Endothelial cell (in vitro differentiated cells): ENCODE results near the gene PTPRN2. TPM values are rescaled to one million over a fixed set of nuclear protein-coding genes. Genes with fewer than 3 reads are reported as not detected.

Experiments
- DNase-seq: peaks from one replicate; pipeline ENCODE4 v3.0.0; 2021; ENCODE audit warnings: low spot score
- H3K27ac Mint-ChIP-seq: one replicate; pipeline ENCODE4 v1.8.0; 2021; ENCODE audit warnings: mixed read lengths, inconsistent platforms; ENCODE audit not compliant: unreplicated experiment
- H3K27me3 Mint-ChIP-seq: one replicate; pipeline ENCODE4 v1.8.0; 2021; ENCODE audit warnings: mild to moderate bottlenecking, moderate library complexity, mixed read lengths, inconsistent platforms; ENCODE audit not compliant: unreplicated experiment
- H3K36me3 Mint-ChIP-seq: one replicate; pipeline ENCODE4 v1.8.0; 2021; ENCODE audit warnings: mild to moderate bottlenecking, low read depth, mixed read lengths, inconsistent platforms; ENCODE audit not compliant: unreplicated experiment
- H3K4me1 Mint-ChIP-seq: one replicate; pipeline ENCODE4 v1.8.0; 2021; ENCODE audit warnings: mild to moderate bottlenecking, mixed read lengths, inconsistent platforms; ENCODE audit not compliant: unreplicated experiment
- H3K4me3 Mint-ChIP-seq: one replicate; pipeline ENCODE4 v1.8.0; 2021; ENCODE audit warnings: mild to moderate bottlenecking, mixed read lengths, inconsistent platforms; ENCODE audit not compliant: unreplicated experiment
- H3K9me3 Mint-ChIP-seq: one replicate; pipeline ENCODE4 v1.8.0; 2021; ENCODE audit warnings: mixed read lengths, inconsistent platforms; ENCODE audit not compliant: unreplicated experiment
- CTCF ChIP-seq: fragments of 200-600 bp; sonication (generic); IDR thresholded peaks from one replicate; pipeline ENCODE4 v1.5.0; 2021; ENCODE audit warnings: antibody characterized with exemption; ENCODE audit not compliant: unreplicated experiment
- total RNA-seq: library from RNA; stranded (reverse); fragmentation: NEBNext Ultra II Directional; extraction: Animal tissue kit (Norgen Biotek cat#: 25700); gene quantifications from one replicate; pipeline ENCODE4 v1.2.1, GENCODE V29; 2021; ENCODE audit not compliant: unreplicated experiment

Gene PTPRN2
- total RNA-seq, 1 donor from 2014 or later, result 0.18 TPM

DNA sequence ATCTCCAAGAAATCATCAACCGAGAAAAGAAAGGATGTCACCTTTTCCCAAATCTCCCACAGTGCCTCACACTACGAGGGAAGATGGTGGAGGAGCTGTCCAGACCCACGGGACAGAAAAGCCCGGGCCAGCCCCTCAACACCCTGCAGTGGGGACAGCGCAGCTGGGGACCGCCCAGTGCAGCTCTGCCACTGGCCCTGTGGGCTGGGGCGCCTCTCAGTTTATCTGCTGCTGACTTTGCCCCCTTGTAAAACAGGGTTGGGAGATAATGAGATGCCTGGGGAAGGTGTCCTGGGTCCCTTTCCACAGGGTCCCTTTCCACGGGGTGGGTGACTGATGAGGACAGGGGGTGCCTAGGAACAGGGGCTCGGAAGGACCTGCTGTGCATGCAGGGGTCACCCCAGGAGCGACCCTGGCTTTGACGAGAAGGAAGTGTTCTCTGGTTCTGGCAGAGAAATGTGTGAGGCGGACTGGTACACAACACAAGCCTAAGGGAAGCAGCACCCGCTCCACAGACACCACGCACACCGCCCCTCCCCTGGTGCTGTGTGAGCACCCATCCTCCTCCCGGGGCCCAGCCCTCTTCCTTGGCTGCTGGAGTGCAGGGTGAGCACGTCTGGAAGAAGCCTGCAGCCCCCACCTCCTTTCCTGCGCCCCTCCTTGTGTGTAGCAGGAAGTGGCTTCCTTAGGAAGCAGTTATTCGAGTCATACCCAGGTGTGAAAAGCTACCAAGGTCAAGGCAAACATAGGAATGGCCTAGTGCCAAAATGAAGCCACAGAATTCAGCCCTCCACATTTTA is 911.0 kb downstream of the PTPRN2 start:
- H3K27ac Mint-ChIP-seq, result no peak overlapping the region
- no peak for TF ChIP-seq CTCF
- DNase-seq, result no peak
- H3K27me3 Mint-ChIP-seq, result peaks cover 19% of the 10 kb centered on the region
- peak overlapping the region; percentile 56 for H3K4me3 Mint-ChIP-seq
- H3K4me1 Mint-ChIP-seq, result no peaks in the 10 kb centered on the region
- H3K36me3 Mint-ChIP-seq, result peaks cover 6% of the 10 kb centered on the region
- H3K9me3 Mint-ChIP-seq, result peaks cover 49% of the 10 kb centered on the region

DNA sequence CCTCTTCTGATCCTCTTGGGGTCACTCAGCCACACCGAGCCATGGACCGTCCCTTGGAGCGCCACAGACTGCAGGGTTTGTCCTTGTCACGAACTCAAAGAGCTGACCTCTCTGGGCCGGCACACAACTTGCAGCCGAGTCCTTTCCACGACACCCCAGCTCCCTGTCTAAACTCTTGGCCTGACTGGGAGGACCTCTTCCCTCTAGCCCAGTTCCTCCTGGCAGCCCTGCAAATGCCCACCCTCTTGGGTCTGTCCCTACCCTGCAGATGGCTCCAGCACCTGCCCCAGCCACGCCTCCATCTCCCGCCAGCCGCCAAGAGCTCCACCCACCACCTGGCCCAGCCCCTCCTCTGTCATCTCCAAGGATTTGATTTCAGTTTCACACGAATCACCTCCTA is 911.6 kb downstream of the PTPRN2 start:
- H3K36me3 Mint-ChIP-seq, result peaks cover 6% of the 10 kb centered on the region
- peaks cover 46% of the 10 kb centered on the region for H3K9me3 Mint-ChIP-seq
- H3K4me3 Mint-ChIP-seq, result peak overlapping the region; percentile 56
- peaks cover 19% of the 10 kb centered on the region for H3K27me3 Mint-ChIP-seq
- no peak for DNase-seq
- H3K4me1 Mint-ChIP-seq, result no peaks in the 10 kb centered on the region
- no peak for TF ChIP-seq CTCF
- H3K27ac Mint-ChIP-seq, result no peak overlapping the region

DNA sequence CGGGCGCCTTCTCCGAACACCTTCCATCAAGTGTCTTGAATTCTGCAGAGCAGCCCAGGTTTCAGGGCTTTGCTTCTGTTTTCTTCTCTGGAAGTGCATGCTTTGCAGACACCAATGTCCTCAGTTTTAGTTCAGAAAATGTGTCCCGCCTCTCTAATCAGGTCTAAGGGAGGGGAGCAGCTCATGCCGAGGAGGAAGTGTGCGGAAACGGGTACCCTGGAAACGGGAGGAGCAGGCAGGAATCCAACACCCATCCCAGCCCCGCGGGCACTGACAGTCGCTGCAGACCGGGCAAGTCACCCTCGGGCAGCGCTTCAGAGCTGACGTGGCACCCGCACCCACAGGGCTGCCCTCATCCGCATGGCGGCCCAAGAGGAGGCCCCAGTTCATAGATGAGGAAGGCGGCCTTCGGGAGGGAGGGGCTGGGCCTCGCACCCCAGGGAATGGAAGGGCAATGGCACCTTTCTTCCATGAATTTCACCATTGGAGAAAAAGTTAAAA is 912.1 kb downstream of the PTPRN2 start:
- Mint-ChIP-seq H3K4me1 (no peaks in the 10 kb centered on the region), H3K4me3 (no peak overlapping the region), H3K9me3 (peaks cover 45% of the 10 kb centered on the region), H3K27me3 (peaks cover 19% of the 10 kb centered on the region), H3K27ac (no peak overlapping the region), H3K36me3 (peaks cover 9% of the 10 kb centered on the region)
- TF ChIP-seq CTCF, result no peak
- no peak for DNase-seq

DNA sequence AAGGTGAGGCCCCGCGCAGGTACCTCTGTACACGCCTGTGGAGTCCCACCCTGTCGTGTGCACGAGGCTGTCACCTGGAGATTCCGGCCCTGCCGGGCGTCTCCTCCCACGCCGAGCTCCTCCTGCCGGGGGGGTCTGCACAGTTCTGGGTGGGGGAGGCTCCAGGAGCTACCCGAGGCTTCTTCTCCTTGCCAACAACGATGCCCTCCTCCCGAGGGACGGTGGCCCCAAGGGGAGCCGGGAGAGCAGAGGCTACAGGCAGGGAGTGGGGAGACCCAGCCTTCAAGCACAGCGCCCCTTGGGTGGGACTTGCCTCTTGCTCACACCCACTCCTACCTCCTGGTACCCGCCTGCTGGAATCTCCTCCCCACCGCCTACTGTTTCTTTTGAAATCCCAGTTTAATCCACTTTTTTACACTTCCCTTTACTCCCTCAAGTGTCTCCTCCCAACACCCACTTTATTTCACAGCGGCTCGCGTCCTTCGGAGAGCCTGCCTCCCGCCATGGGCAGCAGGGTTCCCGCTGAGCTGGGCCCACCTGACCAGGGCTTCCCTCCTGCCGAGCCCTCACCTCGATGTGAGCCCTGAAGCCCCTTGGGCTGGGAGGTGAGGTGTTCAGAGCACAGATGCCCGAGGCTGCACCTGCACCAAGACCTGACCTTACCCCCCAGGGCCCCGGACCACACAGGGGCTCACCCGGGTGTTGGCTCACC is 912.8 kb downstream of the PTPRN2 start:
- Mint-ChIP-seq H3K36me3 (peaks cover 12% of the 10 kb centered on the region), H3K9me3 (peaks cover 42% of the 10 kb centered on the region), H3K27me3 (peaks cover 19% of the 10 kb centered on the region), H3K4me3 (no peak overlapping the region), H3K27ac (no peak overlapping the region), H3K4me1 (no peaks in the 10 kb centered on the region)
- no peak for DNase-seq
- TF ChIP-seq CTCF, result no peak
